C4-2B (cell line): ENCODE data around the gene DNAJC17.

Experiments
- CTCF ChIP-seq: fragments of 450-650 bp; conservative IDR thresholded peaks from 2 replicates; pipeline ENCODE4 v1.5.1; 2017; ENCODE audit warnings: mild to moderate bottlenecking
- ZFX ChIP-seq: fragments of 450-650 bp; IDR thresholded peaks from 2 replicates; pipeline ENCODE4 v1.6.1; 2017

GRCh38 chr15:40759961-40760360, 47.3 kb downstream of the DNAJC17 start:
- TF ChIP-seq CTCF = no peak
- no peak for TF ChIP-seq ZFX
